ENCODE results near the gene EYS.

GRCh38 chr6:65135567-65135966, 571.5 kb downstream of the EYS start:
- TF ChIP-seq CTCF (IDR thresholded peaks at IDR 0.05) (no peak), POLR2A (IDR thresholded peaks at IDR 0.05) (no peak)

Data from breast epithelium (tissue), 3 donors.